Hippocampal formation (tissue), 2 donors: Measurements from ENCODE around the gene FMO1.
"Not testable (repeated sequence)": the region's sequence is repeated elsewhere in the genome, so short reads cannot be mapped to it uniquely, and the experiment has no call there.

Source experiments
- DNase-seq, 2 donors: peaks; one replicate each; lab custom pipeline; 2025; lab: John Stamatoyannopoulos, UW

Gene FMO1

DNA sequence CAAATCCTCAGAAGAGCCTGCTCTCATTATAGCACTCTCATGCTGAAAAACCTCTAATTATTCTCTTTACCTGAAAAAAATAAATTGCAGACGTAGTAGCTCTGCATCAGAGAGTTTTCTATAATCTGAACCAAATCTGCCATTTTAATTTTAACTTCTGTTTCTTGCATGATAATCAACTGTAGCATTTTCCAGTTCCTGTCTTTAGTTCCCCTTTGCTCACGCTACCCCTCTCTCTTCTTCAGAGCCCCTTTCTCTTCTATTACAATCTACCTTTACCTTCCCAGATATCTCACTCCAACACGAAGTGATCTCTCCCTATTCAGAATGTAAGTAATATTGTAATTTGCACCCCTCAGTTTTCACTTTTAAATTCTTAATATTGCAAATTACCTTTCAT lies 31.4 kb downstream of the FMO1 start:
- DNase-seq = no peak

DNA sequence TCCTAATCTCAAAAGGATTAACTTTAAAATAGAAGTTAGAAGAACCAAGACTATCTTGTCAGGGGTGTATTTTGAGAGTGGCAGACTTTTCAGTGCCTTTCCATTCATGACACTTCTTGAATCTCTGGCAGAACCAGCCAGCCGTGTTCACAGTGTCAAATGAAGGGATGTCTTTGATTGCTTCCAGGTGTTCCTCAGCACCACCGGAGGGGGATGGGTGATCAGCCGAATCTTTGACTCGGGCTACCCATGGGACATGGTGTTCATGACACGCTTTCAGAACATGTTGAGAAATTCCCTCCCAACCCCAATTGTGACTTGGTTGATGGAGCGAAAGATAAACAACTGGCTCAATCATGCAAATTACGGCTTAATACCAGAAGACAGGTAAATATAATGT lies 32.3 kb downstream of the FMO1 start:
- no peak for DNase-seq

DNA sequence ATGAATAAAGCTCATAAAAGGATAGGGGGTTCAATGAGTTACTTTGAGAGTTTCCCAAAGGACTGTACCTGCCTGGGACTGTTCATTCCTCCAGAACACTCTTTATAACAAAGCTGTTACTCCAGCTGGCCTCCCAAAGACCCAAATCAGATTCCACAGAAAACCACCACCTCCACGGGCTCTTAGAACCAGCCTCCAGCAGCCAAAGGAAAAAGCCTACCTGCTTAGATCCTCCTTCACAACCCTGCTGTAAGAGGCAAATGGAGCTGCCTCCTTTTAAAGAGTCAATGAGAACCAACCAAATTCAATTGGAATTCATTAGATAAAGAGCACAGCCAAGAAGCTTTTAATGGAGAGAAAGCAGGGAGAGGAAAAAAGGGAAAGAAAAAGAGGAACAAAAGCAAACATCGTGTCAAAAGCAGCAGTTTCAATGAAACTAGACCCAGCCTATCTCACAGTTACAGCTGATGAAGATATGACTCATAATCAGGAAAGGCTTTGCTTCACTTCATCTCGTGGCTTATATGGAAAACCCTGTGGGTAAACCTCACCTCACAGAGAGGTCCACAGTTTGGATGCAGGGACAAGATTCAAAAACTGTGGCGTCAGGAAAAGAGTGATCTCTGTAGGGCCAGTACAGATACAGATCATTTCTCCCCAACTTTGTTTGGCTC lies 37.9 kb downstream of the FMO1 start:
- no peak for DNase-seq

DNA sequence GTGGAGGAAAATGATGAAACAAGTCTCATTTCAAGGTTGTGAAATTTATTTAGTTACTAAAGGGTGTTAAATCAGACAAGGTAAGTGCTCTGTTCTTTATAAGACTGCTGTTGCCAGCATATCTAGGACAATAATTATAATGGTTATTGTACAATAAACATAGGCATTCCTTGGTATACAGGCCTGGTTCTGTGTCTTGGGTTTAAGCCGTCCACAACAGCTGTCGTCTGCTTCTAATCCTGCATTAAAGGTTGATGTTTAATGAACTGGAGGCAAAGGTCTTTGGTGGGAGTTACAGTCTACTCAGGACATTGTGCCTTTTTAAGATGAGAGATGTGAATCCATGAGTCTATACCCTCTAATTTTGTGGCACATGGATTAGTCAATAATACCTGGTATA lies 42.3 kb downstream of the FMO1 start:
- no peak for DNase-seq

DNA sequence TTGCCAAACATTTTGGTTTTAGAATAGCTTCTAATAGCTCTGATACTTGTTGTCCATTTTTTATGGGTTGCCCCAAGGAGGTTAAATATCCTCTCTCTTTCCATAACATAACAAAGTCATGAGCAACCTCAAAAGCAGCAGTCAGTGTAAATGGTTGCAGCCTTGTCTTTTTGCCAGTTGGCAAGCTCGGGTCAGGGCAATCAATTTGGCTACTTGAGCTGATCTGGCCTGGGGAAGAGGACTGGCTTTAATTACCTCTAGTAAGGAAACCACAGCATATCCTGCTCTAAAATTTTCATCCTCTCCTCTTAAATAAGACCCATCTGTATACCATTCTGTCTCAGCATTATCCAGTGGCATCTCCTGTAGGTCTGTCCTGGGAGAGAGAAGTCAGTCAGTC lies 44.5 kb downstream of the FMO1 start:
- DNase-seq = no peak

DNA sequence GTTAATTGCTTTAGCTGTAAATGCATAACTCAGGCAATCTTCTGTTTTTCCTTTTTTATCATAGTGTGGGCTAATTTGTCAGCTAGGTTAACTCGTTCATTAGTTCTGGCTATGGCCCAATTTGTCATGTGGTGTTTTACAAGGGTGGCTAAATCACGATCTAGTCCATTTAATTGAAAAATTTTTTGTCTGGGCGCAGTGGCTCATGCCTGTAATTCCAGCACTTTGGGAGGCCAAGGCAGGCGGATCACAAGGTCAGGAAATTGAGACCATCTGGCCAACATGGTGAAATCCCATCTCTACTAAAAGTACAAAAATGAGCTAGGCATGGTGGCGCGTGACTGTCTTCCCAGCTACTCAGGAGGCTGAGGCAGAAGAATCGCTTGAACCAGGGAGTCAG lies 47.1 kb downstream of the FMO1 start:
- DNase-seq = not testable (repeated sequence)

DNA sequence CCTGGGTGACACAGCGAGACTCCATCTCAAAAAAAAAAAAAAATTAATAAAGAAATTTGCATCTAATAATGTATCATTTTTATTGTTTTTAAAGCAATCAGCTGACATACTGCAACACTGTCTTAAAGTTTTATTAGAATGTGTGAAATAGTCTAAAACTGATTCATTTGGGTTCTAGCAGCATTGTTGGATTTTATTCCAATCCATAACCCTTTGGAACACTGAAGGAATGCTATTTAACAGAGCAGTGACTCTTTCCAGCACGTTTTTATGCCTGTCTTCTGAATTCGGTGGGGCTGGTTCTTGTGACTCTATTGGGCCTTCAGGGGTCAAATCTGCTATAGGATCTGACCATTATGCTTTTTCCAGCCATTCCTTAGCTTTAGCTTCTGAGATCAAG lies 47.5 kb downstream of the FMO1 start:
- DNase-seq = no peak

DNA sequence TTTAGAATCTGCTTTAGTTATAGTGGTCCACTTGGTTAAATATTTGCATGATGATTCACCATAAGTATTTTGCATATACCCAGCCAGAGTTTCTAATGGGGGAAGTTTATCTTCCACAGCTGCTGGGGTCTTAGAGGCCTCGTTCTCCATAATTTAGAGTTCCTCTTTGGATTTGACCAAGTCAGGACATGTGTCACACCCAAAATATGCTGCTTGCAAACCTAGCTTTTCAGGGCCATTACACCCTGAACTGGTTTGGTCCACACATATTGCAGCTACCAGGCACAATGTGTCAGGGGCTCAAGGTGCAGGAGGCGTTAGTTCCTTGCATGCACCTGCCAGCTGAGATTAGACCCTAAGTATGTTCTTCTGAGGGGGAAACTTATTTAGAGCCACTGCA lies 48.6 kb downstream of the FMO1 start:
- no peak for DNase-seq

DNA sequence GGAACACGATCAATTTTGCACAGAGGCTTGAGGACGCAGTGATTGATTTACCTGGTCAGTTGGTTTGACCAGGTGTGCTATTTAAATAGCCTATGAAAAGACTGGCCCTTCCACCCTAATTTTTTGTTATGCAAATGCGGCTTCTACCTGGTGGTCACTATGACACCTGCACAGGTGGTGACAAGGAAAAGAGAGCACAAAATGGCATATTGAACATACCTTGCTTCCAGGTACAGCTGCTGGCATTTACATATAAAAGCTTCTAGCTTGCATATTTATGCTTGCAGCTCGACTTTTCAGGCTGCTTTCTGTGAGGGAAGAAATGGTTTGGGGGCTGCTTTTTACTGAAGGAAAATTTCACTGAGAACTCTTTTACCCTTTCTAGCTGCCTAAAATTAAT lies 50.4 kb downstream of the FMO1 start:
- DNase-seq = no peak

DNA sequence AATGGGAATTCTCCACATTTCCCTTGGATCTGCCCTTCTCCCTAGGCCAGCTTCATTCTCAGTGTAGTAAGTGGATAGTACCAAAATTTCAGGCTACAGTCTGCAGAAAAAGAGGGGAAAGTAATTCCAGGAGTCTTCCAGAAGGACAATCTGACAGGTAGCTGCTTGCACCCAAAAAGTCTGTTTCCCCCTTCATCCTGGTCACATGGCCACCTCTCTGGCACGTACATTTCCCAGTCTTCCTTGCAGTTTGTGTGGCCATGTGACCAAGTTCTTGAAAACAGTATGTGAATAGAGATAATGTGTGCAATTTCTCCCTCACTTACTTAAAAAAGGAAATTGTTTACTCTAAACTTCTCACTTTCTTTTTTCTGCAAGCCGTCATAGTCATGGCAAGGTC lies 51.0 kb downstream of the FMO1 start:
- no peak for DNase-seq

DNA sequence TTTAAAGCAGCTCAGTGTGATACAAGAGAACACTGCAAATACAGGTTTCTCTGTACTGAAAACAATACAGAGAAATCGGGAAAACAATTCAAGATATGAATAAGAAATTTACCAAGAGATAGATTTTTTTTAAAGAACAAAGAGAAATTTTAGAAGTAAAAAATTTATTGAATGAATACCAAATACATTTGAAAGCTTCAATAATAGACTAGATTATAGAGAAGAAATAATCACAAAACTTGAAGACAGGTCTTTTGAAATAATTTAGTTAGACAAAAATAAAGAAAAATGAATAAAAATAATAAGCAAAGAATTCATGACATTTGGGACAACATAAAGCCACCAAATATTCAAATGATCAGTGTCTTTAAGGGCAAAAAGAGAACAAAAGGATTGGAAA lies 52.1 kb downstream of the FMO1 start:
- no peak for DNase-seq

DNA sequence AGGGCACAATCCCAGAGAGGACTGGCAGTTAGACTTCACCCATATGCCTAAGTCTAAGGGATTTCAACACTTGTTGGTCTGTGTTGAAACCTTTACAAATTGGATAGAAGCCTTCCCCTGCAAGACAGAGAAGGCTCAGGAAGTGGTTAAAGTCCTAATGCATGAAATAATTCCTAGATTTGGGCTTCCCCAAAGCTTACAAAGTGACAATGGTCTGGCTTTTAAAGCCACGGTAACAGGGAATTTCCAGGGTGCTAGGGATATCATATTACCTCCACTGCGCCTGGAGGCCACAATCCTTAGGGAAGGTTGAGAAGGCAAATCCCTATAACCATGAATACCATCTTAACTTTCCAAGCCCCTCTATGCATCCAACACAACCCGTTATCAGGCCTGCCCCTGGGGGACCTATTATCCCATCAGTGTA lies 62.4 kb downstream of the FMO1 start:
- no peak for DNase-seq

DNA sequence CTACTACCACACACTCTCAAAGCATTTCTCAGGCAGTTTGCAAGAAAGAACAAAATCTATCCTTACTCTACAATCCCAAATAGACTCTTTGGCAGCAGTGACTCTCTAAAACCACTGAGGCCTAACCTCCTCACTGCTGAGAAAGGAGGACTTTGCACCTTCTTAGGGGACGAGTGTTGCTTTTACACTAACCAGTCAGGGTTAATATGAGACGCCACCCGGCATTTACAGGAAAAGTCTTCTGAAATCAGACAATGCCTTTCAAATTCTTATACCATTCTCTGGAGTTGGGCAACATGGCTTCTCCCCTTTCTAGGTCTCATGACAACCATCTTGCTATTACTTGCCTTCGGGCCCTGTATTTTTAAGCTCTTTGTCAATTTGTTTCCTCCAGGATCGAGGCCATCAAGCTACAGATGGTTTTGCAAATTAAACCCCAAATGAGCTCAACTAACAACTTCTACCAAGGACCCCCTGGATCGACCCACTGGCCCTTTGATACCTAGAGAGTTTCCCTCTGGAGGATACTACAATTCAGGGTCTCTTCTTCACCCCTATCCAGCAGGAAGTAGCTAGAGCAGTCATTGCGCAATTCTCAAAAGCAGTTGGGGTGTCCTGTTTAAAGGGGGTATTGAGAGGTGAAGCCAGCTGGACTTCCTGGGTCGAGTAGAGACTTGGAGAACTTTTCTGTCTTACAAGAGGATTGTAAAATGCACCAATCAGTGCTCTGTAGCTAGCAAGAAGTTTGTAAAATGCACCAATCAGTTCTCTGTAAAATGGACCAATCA lies 63.7 kb downstream of the FMO1 start:
- no peak for DNase-seq

DNA sequence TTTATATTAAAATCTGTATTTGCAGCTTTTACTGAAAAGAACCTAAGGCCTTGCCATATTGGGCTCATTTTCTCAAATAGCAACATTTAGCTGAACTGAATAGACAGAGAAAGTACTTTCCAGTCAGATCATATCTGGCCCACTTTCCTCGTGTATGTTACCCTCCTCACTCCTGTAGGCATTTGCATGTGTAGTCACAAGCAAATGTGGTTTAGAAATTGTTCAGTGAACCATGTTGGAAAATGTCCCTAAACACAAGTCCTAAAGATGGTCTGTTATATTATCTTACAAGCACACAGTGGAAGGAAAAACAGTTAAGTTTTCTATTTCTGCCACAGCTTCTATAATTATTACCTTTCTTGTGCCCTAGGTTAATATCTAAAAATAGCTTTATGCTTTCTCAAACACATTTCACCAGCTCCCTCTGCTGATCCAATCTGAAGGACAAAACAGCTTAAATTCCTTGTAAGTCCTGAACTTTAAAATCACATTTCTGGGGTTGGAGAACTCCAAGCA lies 65.1 kb downstream of the FMO1 start:
- no peak for DNase-seq

DNA sequence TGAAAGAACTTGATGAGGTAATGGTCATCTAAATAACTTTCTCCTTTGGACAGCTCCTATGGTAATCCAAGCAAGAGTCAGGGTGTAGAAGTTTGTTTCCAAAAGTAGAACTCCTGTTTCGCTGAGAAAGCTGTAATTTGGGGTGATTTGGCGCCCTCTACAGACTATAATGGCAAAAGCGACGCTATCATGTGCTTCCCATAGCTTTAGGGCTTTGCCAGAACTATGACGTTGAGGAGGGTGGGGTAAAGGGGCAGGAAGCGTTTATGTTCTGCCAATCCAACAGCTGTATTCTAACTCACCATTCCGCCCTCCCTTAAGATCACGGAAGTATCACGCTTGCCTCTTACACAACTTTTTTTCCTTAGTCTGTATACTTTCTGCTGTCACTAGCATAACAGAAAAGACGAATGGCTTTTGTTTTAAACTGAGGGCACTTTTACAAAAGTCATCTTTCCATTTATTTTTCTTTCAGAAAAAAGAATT lies 65.6 kb downstream of the FMO1 start, which contains the start of gene FMO4:
Gene FMO4, plus strand, starts transcription at position 349 of the 486 bp plus-strand sequence. CDS start 5,643 bp downstream, outside the sequence.
- peak; percentile 75 to 93 for DNase-seq

DNA sequence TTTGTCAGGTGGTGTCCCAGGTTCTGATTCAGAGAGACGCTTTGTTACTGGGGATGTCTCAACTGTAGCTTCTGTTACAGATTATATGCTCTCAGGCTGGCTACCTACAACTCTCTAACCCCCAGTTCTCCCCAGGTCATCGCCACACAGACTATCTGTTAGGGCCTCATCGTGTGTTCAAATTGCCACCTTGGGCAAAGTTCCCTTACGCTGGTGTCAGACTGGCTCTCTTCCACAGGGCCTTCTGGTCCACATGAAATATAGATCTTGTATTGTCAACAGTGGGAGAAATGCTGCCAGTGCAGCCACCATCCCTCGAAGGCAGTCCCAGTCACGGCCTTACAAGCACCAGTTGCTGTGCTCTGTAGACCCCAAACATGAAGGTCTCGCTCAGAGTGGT lies 81.0 kb downstream of the FMO1 start:
- no peak for DNase-seq

DNA sequence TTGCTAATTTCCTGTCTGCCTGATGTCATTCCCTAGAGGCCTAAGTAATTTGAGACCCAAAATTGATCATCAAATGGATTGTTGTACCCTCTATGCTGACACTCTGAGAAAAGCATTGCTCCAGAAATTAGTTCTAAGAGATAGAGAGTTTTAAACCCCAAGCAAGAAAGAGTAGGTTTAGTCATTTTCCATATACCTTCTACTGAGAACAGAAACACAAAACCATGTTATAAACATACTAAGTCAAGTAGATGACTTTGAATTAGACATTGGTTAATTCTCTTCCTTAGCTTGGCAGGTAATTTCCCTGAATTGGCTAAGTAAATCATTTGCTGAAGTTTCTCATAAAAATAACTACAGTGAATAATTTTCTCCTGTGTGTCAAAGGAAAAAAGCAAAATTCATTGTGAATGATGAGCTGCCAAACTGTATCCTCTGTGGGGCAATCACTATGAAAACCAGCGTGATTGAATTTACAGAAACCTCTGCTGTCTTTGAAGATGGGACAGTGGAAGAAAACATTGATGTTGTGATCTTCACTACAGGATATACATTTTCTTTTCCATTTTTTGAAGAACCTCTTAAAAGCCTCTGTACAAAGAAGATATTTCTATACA lies 85.8 kb downstream of the FMO1 start:
- DNase-seq = no peak
